GM12873 (cell line): ENCODE data around the gene MED13.

ENCODE experiments used
- TF ChIP-seq, protein P1 (sequence below): IDR thresholded peaks from 2 replicates; pipeline ENCODE4 v1.5.1; 2012; ENCODE audit warnings: low read depth, mild to moderate bottlenecking, moderate library complexity, low read length, control low read depth; ENCODE audit not compliant: insufficient read depth; ENCODE audit errors: missing control alignments

Gene MED13

DNA sequence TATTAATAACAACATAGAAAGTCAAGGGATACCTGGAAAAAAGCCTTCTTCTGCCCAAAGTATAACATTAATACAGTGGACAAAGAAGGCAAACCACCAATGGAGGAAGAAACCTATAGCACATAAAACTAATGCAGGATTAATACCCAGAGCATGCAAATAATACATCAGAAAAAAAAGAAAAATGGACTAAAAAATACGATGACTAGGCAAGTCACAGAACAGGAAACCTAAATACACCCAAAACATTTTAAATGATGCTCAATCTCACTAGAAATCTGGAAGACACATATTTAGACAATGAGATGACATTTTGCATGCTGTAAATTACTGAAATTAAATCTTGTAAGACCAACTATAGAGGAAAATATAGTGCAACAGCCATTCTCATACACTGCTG lies 55.9 kb downstream of the MED13 start:
- TF ChIP-seq, protein P1, sequence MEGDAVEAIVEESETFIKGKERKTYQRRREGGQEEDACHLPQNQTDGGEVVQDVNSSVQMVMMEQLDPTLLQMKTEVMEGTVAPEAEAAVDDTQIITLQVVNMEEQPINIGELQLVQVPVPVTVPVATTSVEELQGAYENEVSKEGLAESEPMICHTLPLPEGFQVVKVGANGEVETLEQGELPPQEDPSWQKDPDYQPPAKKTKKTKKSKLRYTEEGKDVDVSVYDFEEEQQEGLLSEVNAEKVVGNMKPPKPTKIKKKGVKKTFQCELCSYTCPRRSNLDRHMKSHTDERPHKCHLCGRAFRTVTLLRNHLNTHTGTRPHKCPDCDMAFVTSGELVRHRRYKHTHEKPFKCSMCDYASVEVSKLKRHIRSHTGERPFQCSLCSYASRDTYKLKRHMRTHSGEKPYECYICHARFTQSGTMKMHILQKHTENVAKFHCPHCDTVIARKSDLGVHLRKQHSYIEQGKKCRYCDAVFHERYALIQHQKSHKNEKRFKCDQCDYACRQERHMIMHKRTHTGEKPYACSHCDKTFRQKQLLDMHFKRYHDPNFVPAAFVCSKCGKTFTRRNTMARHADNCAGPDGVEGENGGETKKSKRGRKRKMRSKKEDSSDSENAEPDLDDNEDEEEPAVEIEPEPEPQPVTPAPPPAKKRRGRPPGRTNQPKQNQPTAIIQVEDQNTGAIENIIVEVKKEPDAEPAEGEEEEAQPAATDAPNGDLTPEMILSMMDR = no peak

DNA sequence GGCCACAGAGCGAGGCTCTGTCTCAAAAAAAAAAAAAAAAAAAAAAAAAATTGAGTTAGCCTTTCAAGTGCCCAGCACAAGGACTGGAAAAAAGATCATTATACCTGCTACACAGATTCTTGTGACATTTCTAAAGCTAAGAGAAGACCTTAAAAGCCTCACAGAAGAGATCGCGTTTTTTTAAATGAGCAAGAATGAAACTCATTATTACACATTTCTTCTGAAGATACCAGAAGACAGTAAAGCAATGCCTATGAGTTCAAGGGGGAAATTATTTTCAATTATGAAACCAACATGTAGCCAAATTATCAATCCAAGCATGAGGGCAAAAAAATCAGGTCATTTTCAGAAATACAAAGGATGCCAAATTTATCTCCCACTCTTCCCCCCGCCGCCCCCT lies 56.8 kb downstream of the MED13 start:
- TF ChIP-seq, protein P1 = no peak

DNA sequence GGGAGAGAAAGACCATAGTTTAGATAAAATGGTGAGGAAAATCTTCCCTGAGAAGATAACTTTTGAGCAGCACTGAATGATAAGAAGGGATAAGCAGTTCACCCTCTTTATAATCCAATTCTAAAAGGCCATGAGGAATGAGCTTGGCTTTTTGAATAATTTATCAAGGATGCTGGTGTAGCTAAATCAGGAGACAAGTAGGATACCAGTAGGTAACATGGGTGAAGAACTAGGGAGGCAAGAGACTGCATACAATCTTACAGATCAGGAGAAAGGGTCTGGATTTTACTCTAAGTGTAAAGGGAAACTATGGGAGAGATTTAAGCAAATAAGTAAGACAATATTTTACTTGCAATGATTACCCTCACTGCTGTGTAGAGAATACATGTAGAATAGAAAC lies 60.7 kb downstream of the MED13 start:
- TF ChIP-seq, protein P1 = no peak

DNA sequence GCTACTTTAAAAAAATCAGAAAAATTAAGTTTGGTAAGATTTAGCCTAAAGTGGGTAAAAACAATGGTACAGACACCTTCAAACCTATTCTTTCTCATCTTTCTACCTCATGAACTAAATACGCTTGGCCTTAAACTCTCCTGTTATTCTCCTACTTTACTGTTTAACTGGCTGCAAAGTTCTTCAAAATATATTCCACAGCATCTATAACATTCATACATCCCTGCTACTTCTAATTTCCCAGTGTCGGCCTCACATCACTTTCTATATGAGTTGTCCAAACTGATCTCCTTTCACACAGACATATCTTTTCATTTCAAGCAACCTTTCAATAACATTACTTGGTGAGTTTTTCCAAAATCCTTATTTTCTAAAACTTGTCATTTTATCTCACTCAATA lies 64.0 kb downstream of the MED13 start:
- TF ChIP-seq, protein P1 = no peak

DNA sequence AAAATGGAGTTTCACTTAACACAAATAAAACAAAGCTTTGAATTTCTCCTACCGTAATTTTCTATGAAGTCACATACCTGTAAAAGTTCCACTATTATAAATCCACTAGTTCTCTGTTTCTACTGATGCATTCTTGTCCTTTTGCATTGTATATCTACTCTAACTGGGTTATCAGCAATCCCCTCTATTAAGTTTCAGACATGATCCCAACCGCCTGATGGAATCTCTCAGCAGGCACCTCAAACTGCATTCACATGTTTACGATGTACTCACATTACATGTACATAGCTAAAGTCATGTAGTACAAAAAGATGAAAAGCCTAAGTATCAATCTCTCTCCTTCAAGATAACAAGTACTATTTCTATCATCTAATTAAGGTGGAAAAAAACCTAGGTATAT lies 64.9 kb downstream of the MED13 start:
- TF ChIP-seq, protein P1 = no peak

DNA sequence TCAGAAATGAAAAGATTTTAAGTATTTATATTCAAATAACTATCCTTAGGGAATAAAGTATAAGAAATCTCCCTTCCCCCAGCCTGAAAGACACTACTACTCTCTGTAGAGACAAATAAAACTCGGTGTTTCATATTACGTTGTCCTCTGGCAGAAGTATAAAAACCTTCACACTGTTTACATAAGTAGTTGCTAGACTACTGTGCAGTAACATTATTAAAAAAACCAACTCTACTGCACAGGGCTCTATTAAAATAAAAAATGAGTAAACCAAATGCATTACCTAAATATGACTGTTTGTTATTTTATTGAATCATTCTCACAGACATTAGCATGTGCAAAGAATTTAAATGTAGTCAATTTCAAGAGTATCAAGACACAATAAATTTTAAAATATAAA lies 67.4 kb downstream of the MED13 start:
- TF ChIP-seq, protein P1 = no peak

DNA sequence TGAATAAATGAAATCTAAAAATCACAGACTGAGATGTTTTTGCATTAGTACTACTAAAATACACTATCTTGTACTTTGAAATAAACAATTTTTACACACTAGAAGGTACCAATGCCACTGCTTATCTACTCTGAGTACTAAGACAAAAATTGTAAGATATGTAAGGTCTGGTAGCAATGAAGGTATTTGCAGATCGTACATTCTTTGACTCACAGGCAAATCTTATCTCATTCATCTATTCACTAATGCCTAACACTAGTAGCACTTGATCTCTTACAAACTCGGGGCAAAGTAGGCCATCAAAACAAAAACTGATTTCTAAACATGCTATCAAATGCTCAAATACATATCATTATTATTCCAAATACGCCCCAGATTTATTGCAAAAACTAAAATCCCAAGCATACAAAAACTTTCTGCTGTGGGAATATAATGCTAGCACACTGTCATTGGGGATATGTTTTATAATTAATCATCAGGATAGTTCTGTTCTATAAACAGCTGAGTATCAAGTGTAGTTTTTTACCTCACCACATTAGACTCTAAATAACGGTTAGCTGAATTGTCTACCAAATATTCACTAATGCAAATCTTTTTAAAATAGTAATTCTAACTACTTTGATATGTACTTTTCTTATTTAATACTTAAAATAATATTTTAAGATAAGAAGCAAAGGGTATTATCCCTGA lies 68.0 kb downstream of the MED13 start:
- TF ChIP-seq, protein P1 = no peak
